ENCODE data around the gene CCAR1. TPM values are rescaled to one million over a fixed set of nuclear protein-coding genes. Genes with fewer than 3 reads are reported as not detected.
"Not testable (repeated sequence)": the region's sequence is repeated elsewhere in the genome, so short reads cannot be mapped to it uniquely, and the experiment has no call there.

CCAR1 gene
- total RNA-seq, 2 donors from 2014 or later, result 111 to 121 TPM

DNA sequence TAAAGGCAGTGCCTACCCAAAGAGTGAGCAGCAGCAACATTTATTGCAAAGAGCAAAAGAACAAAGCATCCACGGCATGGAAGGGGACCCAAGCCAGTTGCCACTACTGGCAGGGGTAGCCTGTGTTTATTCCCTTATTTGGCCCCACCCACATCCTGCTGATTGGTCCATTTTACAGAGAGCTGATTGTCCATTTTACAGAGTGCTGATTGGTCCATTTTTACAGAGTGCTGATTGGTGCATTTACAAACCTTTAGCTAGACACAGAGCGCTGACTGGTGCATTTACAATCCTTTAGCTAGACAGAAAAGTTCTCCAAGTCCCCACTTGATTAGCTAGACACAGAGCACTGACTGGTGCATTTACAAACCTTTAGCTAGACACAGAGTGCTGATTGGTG lies 101.6 kb downstream of the CCAR1 start:
- H3K36me3 Mint-ChIP-seq (ENCODE audit: insufficient read depth in 2 of 2); H3K27ac Mint-ChIP-seq; DNase-seq; ATAC-seq (replicated peaks in 1 of 2); H3K27me3 Mint-ChIP-seq (ENCODE audit: low read depth); H3K4me1 Mint-ChIP-seq (ENCODE audit: low read depth); H3K4me3 Mint-ChIP-seq; H3K9me3 Mint-ChIP-seq: not testable (repeated sequence)

DNA sequence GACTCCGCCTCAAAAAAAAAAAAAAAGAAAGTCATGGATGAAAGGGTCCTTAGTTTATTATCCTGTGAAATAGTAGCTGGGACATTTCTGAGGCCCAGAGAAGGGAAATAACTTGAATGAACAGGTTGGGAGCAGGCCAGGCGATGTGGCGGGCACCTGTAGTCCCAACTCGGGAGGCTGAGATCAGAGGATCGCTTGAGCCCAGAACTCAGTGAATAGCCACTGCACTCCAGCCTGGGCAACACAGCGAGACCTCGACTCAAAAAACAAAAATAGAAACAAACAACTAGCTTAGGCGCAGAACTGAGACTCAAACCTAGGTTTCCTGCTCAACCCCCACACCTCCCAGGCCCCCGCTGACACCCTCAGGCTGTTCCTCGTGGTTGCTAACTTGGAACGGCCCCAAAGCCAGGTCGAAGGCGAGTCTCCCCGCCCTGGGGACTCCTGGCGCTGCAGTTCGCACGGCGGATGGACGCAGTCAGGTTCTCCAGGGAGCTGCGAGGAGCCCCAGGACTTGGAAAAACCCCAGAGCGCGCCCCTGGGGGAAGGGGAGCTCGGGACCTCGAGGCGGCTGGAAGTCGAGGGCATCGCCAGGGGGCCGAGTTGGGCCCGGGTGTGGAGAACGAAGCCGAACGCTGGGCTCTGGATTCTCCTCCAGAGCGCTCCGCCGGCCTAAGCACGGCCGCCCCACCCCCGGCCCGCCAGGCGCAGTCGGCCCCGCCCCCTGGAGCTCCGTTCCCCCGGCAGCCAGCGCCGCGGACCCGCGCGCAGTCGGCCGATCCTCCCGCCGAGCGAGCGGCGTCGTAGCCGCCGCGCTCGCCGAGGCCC lies 105.9 kb downstream of the CCAR1 start, which contains the start of gene STOX1:
STOX1 (plus strand) TSS at position 768 of the 828 bp plus-strand sequence. CDS start 93 bp downstream, outside the sequence.
- Mint-ChIP-seq H3K4me1 (ENCODE audit: low read depth) (peaks cover 16% of the 10 kb centered on the region), H3K27me3 (ENCODE audit: low read depth) (no peaks in the 10 kb centered on the region), H3K27ac (no peak within 1 kb of the TSS), H3K9me3 (no peaks in the 10 kb centered on the region), H3K36me3 (ENCODE audit: insufficient read depth in 2 of 2) (no peaks in the 10 kb centered on the region), H3K4me3 (peak within 1 kb of the TSS; percentile 80 to 82)
- peak; percentile 85 to 86 for ATAC-seq (replicated peaks in 1 of 2)
- DNase-seq, result peak; percentile 73

DNA sequence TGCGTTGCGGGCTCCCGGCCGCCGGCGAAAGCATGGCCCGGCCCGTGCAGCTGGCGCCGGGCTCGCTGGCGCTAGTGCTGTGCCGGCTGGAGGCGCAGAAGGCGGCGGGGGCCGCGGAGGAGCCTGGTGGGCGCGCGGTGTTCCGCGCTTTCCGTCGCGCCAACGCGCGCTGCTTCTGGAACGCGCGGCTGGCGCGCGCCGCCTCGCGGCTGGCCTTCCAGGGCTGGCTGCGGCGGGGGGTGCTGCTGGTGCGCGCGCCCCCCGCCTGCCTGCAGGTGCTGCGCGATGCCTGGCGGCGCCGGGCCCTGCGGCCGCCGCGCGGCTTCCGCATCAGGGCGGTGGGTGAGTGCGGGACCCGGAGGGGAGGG lies 106.5 kb downstream of the CCAR1 start:
- not testable (repeated sequence) for H3K9me3 Mint-ChIP-seq; H3K27me3 Mint-ChIP-seq (ENCODE audit: low read depth); H3K27ac Mint-ChIP-seq; H3K36me3 Mint-ChIP-seq (ENCODE audit: insufficient read depth in 2 of 2); DNase-seq; H3K4me3 Mint-ChIP-seq
- peak; percentile 54 to 59 for ATAC-seq (replicated peaks in 1 of 2)
- peaks cover 16% of the 10 kb centered on the region for H3K4me1 Mint-ChIP-seq (ENCODE audit: low read depth)

DNA sequence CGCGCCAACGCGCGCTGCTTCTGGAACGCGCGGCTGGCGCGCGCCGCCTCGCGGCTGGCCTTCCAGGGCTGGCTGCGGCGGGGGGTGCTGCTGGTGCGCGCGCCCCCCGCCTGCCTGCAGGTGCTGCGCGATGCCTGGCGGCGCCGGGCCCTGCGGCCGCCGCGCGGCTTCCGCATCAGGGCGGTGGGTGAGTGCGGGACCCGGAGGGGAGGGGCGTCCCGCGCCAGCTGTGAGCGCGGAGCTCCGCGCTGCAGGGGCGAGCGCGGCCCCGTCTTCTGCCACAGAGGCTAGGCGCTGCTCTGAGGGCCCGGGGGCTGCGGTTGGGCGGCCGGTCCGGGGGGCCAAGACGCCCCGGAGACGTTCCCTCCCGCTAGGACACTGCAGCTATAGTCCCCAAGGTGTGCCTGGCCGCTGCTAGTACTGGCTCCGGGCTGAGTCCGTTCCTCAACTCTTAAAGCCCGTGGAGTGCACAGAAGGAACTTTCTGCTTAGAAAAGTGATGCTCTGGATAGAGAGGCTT lies 107.1 kb downstream of the CCAR1 start:
- not testable (repeated sequence) for H3K9me3 Mint-ChIP-seq; H3K27me3 Mint-ChIP-seq (ENCODE audit: low read depth); H3K36me3 Mint-ChIP-seq (ENCODE audit: insufficient read depth in 2 of 2); H3K27ac Mint-ChIP-seq
- ATAC-seq (replicated peaks in 1 of 2), result peak; percentile 67
- DNase-seq, result peak; percentile 7 to 35
- peaks cover 16% of the 10 kb centered on the region for H3K4me1 Mint-ChIP-seq (ENCODE audit: low read depth)
- H3K4me3 Mint-ChIP-seq, result peak overlapping the region; percentile 37 to 55

DNA sequence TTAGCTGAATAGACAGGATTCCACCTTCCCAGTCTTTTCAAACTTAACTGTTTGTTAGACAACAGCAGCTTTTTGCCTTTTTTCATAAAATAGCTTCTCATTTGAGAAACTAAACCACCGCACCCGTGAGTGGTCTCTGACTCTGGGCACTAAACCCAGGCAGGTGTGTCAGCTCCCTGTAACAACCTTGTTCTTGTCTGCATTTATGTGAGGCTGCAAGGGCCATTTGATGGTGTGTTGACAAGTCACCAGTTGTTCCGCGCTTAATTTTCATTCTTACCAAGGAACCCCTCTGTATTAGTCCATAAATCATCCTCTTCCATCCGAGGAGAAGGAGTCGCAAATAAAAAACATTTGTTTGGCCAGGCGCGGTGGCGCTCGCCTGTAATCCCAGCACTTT lies 107.8 kb downstream of the CCAR1 start:
- no peaks in the 10 kb centered on the region for H3K27me3 Mint-ChIP-seq (ENCODE audit: low read depth)
- no peak for ATAC-seq (replicated peaks in 1 of 2)
- peak overlapping the region; percentile 39 to 55 for H3K4me3 Mint-ChIP-seq
- peaks cover 16% of the 10 kb centered on the region for H3K4me1 Mint-ChIP-seq (ENCODE audit: low read depth)
- no peak for DNase-seq
- H3K27ac Mint-ChIP-seq, result no peak overlapping the region
- no peaks in the 10 kb centered on the region for H3K9me3 Mint-ChIP-seq
- H3K36me3 Mint-ChIP-seq (ENCODE audit: insufficient read depth in 2 of 2), result no peaks in the 10 kb centered on the region

DNA sequence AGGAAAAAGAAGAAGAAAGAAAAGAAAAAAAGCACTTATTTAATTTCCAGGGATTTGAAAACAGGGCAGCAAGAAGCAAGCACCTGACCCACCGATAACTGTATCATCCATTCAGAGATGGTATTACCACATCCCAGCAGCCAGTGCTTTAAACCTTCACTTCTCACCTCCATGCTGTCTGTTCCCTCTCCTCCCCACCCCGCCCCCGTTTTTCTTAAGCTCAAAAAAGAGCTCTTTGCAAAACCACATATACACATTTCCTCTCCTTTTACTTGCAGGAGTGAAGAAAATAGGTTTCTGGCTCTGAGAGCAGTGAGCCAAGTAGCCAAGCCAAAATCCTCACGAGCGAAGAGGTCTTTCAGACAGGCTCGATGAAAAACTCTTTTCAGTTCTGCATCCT lies 108.5 kb downstream of the CCAR1 start:
- H3K36me3 Mint-ChIP-seq (ENCODE audit: insufficient read depth in 2 of 2), result no peaks in the 10 kb centered on the region
- no peak overlapping the region for H3K27ac Mint-ChIP-seq
- DNase-seq, result no peak
- peaks cover 16% of the 10 kb centered on the region for H3K4me1 Mint-ChIP-seq (ENCODE audit: low read depth)
- H3K4me3 Mint-ChIP-seq, result no peak overlapping the region
- H3K27me3 Mint-ChIP-seq (ENCODE audit: low read depth), result no peaks in the 10 kb centered on the region
- H3K9me3 Mint-ChIP-seq, result no peaks in the 10 kb centered on the region
- no peak for ATAC-seq (replicated peaks in 1 of 2)

DNA sequence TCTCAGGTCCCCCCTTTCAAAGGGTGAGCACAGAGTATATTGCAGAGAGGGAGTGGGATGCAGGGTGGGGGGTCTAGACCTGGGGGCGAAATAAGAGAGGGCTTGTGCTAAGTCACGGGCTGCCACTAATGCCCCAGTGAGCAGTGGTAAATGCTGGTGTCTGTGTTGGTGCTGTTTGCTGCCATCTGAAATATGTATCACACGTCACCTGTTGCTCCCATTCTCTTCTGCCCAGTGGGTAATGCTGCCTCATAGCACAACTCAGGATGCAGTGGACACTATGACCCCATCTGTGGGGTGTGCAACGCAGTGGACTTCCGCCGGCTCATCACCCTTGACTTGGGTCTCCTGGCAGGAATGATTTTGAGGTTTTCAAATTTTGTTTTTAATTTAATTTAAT lies 108.9 kb downstream of the CCAR1 start:
- Mint-ChIP-seq H3K27ac (no peak overlapping the region), H3K9me3 (no peaks in the 10 kb centered on the region), H3K36me3 (ENCODE audit: insufficient read depth in 2 of 2) (no peaks in the 10 kb centered on the region), H3K4me1 (ENCODE audit: low read depth) (peaks cover 16% of the 10 kb centered on the region), H3K4me3 (no peak overlapping the region), H3K27me3 (ENCODE audit: low read depth) (no peaks in the 10 kb centered on the region)
- DNase-seq (no peak), ATAC-seq (replicated peaks in 1 of 2) (no peak)

DNA sequence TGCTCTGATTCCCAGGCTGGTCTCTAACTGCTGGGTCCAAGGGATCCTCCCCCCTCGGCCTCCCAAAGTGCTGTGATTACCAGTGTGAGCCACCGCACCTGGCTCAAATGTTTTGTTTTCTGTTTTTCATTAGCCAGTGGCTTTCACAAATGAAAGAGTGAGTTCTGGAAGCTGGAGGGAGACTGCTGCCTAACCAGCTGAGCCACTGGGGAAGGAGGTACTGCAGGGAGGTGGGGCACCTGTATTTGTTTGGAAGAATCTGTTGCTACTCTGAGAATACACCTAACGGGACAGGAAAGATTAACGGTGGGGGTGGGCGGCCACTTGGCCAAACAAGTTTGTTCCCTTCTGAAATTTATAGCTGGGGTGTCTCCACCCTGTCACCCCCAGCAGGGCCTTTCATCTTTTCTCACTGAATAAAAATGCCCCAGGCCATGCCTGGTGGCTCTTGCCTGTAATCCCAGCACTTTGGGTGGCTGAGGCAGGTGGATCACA lies 111.0 kb downstream of the CCAR1 start:
- Mint-ChIP-seq H3K9me3 (no peaks in the 10 kb centered on the region), H3K4me1 (ENCODE audit: low read depth) (peaks cover 9% of the 10 kb centered on the region)

DNA sequence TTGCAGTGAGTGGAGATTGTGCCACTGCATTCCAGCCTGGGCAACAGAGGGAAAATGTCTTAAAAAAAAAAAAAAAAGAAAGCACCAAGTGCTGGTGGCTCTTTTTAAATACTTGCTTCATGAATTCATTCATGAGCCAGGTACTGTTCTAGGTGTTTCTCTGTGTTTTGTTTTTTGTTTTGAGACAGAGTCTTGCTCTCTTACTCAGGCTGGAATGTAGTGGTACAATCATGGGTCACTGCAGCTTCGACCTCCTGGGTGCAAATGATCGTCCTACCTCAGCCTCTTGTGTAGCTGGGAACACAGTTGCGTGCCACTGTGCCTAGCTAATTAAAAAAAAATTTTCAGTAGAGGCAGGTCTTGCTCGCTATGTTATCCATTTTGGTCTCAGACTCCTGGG lies 111.6 kb downstream of the CCAR1 start:
- H3K9me3 Mint-ChIP-seq, result no peaks in the 10 kb centered on the region
- H3K27me3 Mint-ChIP-seq (ENCODE audit: low read depth), result no peaks in the 10 kb centered on the region
- no peak overlapping the region for H3K4me3 Mint-ChIP-seq
- no peaks in the 10 kb centered on the region for H3K36me3 Mint-ChIP-seq (ENCODE audit: insufficient read depth in 2 of 2)
- ATAC-seq (replicated peaks in 1 of 2), result no peak
- no peak for DNase-seq
- no peak overlapping the region for H3K27ac Mint-ChIP-seq
- peaks cover 9% of the 10 kb centered on the region for H3K4me1 Mint-ChIP-seq (ENCODE audit: low read depth)

More for the DNA sequence above, 111.0 kb downstream of the CCAR1 start:
- no peak overlapping the region for H3K27ac Mint-ChIP-seq
- H3K27me3 Mint-ChIP-seq (ENCODE audit: low read depth), result no peaks in the 10 kb centered on the region
- no peaks in the 10 kb centered on the region for H3K36me3 Mint-ChIP-seq (ENCODE audit: insufficient read depth in 2 of 2)
- H3K4me3 Mint-ChIP-seq, result no peak overlapping the region
- ATAC-seq (replicated peaks in 1 of 2), result no peak
- no peak for DNase-seq

DNA sequence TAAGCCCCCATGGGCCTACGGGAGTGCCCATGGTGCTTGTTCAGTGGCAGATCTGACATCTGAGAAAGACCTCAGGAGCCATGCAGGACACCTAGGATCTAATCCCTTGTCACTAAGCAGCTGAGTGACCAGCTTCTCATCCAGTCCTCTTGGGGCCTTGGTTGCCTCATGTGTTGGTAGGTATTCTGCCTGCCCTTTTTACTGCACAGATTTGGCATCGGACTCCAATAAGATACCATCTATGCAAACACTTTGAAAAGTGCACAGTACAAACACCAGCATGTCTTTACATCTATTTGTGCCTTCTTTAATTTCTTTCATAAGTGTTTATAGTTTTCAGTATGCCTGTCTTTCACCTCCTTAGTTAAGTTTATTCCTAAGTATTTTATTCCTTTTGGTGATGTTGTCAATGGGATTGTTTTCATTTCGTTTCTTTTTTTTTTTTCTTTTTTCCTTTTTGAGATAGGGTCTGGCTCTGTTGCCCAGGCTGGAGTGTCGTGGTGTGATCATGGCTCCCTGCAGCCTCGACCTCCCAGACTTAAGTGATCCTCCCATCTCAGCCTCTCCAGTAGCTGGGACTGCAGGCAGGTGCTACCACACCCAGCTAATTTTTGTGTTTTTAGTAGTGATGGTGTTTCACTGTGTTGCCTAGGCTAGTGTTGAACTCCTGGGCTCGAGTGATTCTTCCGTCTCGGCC lies 116.7 kb downstream of the CCAR1 start:
- no peaks in the 10 kb centered on the region for H3K4me1 Mint-ChIP-seq (ENCODE audit: low read depth)
- no peaks in the 10 kb centered on the region for H3K36me3 Mint-ChIP-seq (ENCODE audit: insufficient read depth in 2 of 2)
- no peak for DNase-seq
- H3K27ac Mint-ChIP-seq, result no peak overlapping the region
- no peaks in the 10 kb centered on the region for H3K9me3 Mint-ChIP-seq
- ATAC-seq (replicated peaks in 1 of 2), result no peak
- H3K4me3 Mint-ChIP-seq, result no peak overlapping the region
- no peaks in the 10 kb centered on the region for H3K27me3 Mint-ChIP-seq (ENCODE audit: low read depth)

DNA sequence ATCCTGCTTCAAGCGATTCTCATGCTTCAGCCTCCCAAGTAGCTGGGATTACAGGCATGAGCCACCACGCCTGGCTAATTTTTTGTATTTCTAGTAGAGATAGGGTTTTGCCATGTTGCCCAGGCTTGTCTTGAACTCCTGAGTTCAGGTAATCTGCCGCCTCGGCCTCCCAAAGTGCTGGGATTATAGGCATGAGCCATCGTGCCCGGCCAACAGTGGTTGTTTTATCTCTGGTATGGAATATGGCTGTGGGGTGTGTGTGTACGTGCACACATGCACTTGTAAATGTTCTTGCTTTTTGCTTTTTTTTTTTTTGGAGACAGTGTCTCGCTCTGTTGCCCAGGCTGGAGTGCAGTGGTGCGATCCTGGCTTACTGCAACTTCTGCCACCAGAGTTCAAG lies 119.6 kb downstream of the CCAR1 start:
- H3K36me3 Mint-ChIP-seq (ENCODE audit: insufficient read depth in 2 of 2); H3K9me3 Mint-ChIP-seq; H3K27me3 Mint-ChIP-seq (ENCODE audit: low read depth); H3K4me3 Mint-ChIP-seq; ATAC-seq (replicated peaks in 1 of 2); H3K4me1 Mint-ChIP-seq (ENCODE audit: low read depth); H3K27ac Mint-ChIP-seq; DNase-seq: not testable (repeated sequence)

Data from activated T-cell treated with anti-CD3 and anti-CD28 coated beads, Interleukin-2, amount 50 U/mL, for 72 hours (primary cell).